DND-41 (cell line): ENCODE results near the gene DDB1.

Source experiments
- ATAC-seq: fragments of 200-7000 bp; cut with Tn5 transposase; 3 replicates; pipeline ENCODE4 v1.9.1; 2021; ENCODE audit warnings: low read depth; ENCODE audit not compliant: insufficient read depth
- DNase-seq: peaks from one replicate; pipeline ENCODE4 v3.0.0-alpha.2; 2020
- H2AFZ ChIP-seq: 2 replicates; pipeline ENCODE4 v1.6.0; 2012; ENCODE audit warnings: low read depth, low read length
- H3K27ac ChIP-seq: 2 replicates; pipeline ENCODE4 v1.5.1; 2012; ENCODE audit warnings: low read length, inconsistent platforms
- H3K27me3 ChIP-seq: fragments of 200-600 bp; sonication (generic); 2 replicates; pipeline ENCODE4 v1.6.0; 2012; ENCODE audit warnings: low read length, mild to moderate bottlenecking, inconsistent platforms; ENCODE audit not compliant: insufficient read depth, poor library complexity
- H3K36me3 ChIP-seq: 2 replicates; pipeline ENCODE4 v1.5.1; 2012; ENCODE audit warnings: low read length, inconsistent platforms; ENCODE audit not compliant: insufficient read depth
- H3K4me1 ChIP-seq: 2 replicates; pipeline ENCODE4 v1.5.1; 2012; ENCODE audit warnings: mild to moderate bottlenecking, low read length; ENCODE audit not compliant: insufficient read depth
- H3K4me2 ChIP-seq: 2 replicates; pipeline ENCODE4 v1.6.0; 2012; ENCODE audit warnings: mild to moderate bottlenecking, moderate library complexity, low read length, inconsistent platforms; ENCODE audit not compliant: insufficient read depth
- H3K4me3 ChIP-seq, 2 experiments: fragments of 200-600 bp in 1 of 2; shearing (Covaris generic) in 1 of 2; 2 replicates each; pipeline ENCODE4 v1.5.1; 2012 to 2016; ENCODE audit warnings: inconsistent platforms in 2 of 2, low read length in 2 of 2, mild to moderate bottlenecking in 2 of 2, low read depth in 1 of 2, moderate library complexity in 1 of 2
- H3K79me2 ChIP-seq: 2 replicates; pipeline ENCODE4 v1.6.0; 2012; ENCODE audit warnings: low read length, inconsistent platforms; ENCODE audit not compliant: insufficient read depth
- H3K9ac ChIP-seq: 2 replicates; pipeline ENCODE4 v1.6.0; 2012; ENCODE audit warnings: low read depth, mild to moderate bottlenecking, inconsistent platforms, low read length, moderate library complexity
- H3K9me3 ChIP-seq: 2 replicates; pipeline ENCODE4 v1.5.1; 2012; ENCODE audit warnings: low read length, moderate library complexity, mild to moderate bottlenecking, inconsistent platforms; ENCODE audit not compliant: insufficient read depth, severe bottlenecking
- H4K20me1 ChIP-seq: 2 replicates; pipeline ENCODE4 v1.6.0; 2012; ENCODE audit warnings: low read length; ENCODE audit not compliant: insufficient read depth
- CTCF ChIP-seq: IDR thresholded peaks from 2 replicates; pipeline ENCODE4 v1.5.1; 2012; ENCODE audit warnings: borderline replicate concordance, low read length, moderate library complexity, mild to moderate bottlenecking; ENCODE audit not compliant: poor library complexity, severe bottlenecking; ENCODE audit errors: extremely low read depth
- EZH2 ChIP-seq: IDR thresholded peaks from 3 replicates; pipeline ENCODE4 v1.6.1; 2012; ENCODE audit warnings: borderline replicate concordance, low read depth, mild to moderate bottlenecking, moderate library complexity, low read length, inconsistent platforms; ENCODE audit not compliant: severe bottlenecking

DDB1 gene

GRCh38 chr11:61292356-61292755, 40.5 kb downstream of the DDB1 start:
- H3K4me3 ChIP-seq = no peak overlapping the region
- peaks cover 25% of the 10 kb centered on the region for H3K4me1 ChIP-seq
- no peak for ATAC-seq
- no peaks in the 10 kb centered on the region for H3K36me3 ChIP-seq
- H3K79me2 ChIP-seq = no peaks in the 10 kb centered on the region
- no peak overlapping the region for H3K4me2 ChIP-seq
- DNase-seq = no peak
- H3K27me3 ChIP-seq = peaks cover 24% of the 10 kb centered on the region
- no peak overlapping the region for H3K27ac ChIP-seq
- no peak overlapping the region for H2AFZ ChIP-seq
- H3K9ac ChIP-seq = no peak overlapping the region
- TF ChIP-seq CTCF = no peak
- no peak for TF ChIP-seq EZH2
- peaks cover 10% of the 10 kb centered on the region for H4K20me1 ChIP-seq
- no peaks in the 10 kb centered on the region for H3K9me3 ChIP-seq

GRCh38 chr11:61290905-61291690, 41.8 kb downstream of the DDB1 start:
- H3K9me3 ChIP-seq = no peaks in the 10 kb centered on the region
- H3K79me2 ChIP-seq = no peaks in the 10 kb centered on the region
- H3K9ac ChIP-seq = no peak overlapping the region
- peaks cover 10% of the 10 kb centered on the region for H4K20me1 ChIP-seq
- ATAC-seq (no peak), DNase-seq (no peak)
- TF ChIP-seq EZH2 (no peak), CTCF (peak; percentile 46)
- H3K36me3 ChIP-seq = no peaks in the 10 kb centered on the region
- no peak overlapping the region for H3K4me3 ChIP-seq
- H2AFZ ChIP-seq = no peak overlapping the region
- no peak overlapping the region for H3K27ac ChIP-seq
- peaks cover 24% of the 10 kb centered on the region for H3K27me3 ChIP-seq
- H3K4me2 ChIP-seq = no peak overlapping the region
- peaks cover 25% of the 10 kb centered on the region for H3K4me1 ChIP-seq

GRCh38 chr11:61287338-61287977, 45.4 kb downstream of the DDB1 start:
- Histone ChIP-seq H3K79me2 (no peaks in the 10 kb centered on the region), H3K4me3 (no peak overlapping the region), H4K20me1 (no peaks in the 10 kb centered on the region), H2AFZ (no peak overlapping the region), H3K27ac (no peak overlapping the region), H3K9me3 (no peaks in the 10 kb centered on the region), H3K36me3 (no peaks in the 10 kb centered on the region), H3K4me1 (no peaks in the 10 kb centered on the region), H3K27me3 (no peaks in the 10 kb centered on the region), H3K9ac (no peak overlapping the region), H3K4me2 (no peak overlapping the region)
- no peak for TF ChIP-seq CTCF
- TF ChIP-seq EZH2 = no peak
- DNase-seq (no peak), ATAC-seq (no peak)
